SK-N-SH (cell line): Measurements from ENCODE around the gene CA12. TPM values are rescaled to one million over a fixed set of nuclear protein-coding genes. Genes with fewer than 3 reads are reported as not detected.

Source experiments
- CTCF ChIA-PET: fragments of 300-600, 350-600 bp; formaldehyde crosslinking; extraction: SDS; loops from one replicate; lab custom pipeline; 2021; lab: Yijun Ruan, JAX
- POLR2A ChIA-PET: fragments of 350-600 bp; sonication (Branson Sonifier 250); formaldehyde crosslinking; extraction: SDS; loops from one replicate; lab custom pipeline; 2020; ENCODE audit warnings: antibody characterized with exemption, inconsistent platforms; lab: Yijun Ruan, JAX
- DNase-seq: peaks from one replicate; pipeline ENCODE4 v3.0.0; 2012
- H2AFZ ChIP-seq: fragments of 200-600 bp; sonication (generic); 2 replicates; pipeline ENCODE4 v1.8.1; 2016; ENCODE audit warnings: antibody characterized with exemption, mild to moderate bottlenecking, low read depth
- H3F3A ChIP-seq: fragments of 200-600 bp; sonication (generic); replicated peaks from 2 replicates; pipeline ENCODE3; 2016; ENCODE audit warnings: antibody characterized with exemption, mild to moderate bottlenecking; ENCODE audit not compliant: insufficient read depth
- H3K27ac ChIP-seq, 2 experiments: fragments of 200-500 bp in 1 of 2; fragments of 200-600 bp in 1 of 2; sonication (Bioruptor generic) in 1 of 2; sonication (generic), shearing (Covaris generic) in 1 of 2; 2 replicates each; pipeline versions ENCODE4 v1.5.1 to v1.6.1; 2014 to 2016; ENCODE audit warnings: low read depth in 2 of 2, inconsistent platforms in 1 of 2, low read length in 1 of 2, mild to moderate bottlenecking in 1 of 2, mixed read lengths in 1 of 2
- H3K27me3 ChIP-seq: fragments of 200-600 bp; sonication (generic), shearing (Covaris generic); 2 replicates; pipeline ENCODE4 v1.6.1; 2016; ENCODE audit warnings: mixed run types; ENCODE audit not compliant: insufficient read depth
- H3K36me3 ChIP-seq, 2 experiments: fragments of 200-500 bp in 1 of 2; fragments of 200-600 bp in 1 of 2; sonication (Bioruptor generic) in 1 of 2; sonication (generic) in 1 of 2; replicated peaks in 1 of 2; 2 replicates each; pipeline versions ENCODE3 to v1.5.1; 2014 to 2016; ENCODE audit warnings: low read length in 1 of 2, mild to moderate bottlenecking in 1 of 2; ENCODE audit not compliant: insufficient read depth in 2 of 2, control insufficient read depth in 1 of 2
- H3K4me1 ChIP-seq, 2 experiments: fragments of 200-500 bp in 1 of 2; fragments of 200-600 bp in 1 of 2; sonication (Bioruptor generic) in 1 of 2; sonication (generic), shearing (Covaris generic) in 1 of 2; 2 replicates each; pipeline versions ENCODE4 v1.5.1 to v1.6.1; 2014 to 2016; ENCODE audit warnings: low read depth in 1 of 2, low read length in 1 of 2, mixed run types in 1 of 2; ENCODE audit not compliant: insufficient read depth in 2 of 2, control insufficient read depth in 1 of 2
- H3K4me2 ChIP-seq: fragments of 200-600 bp; sonication (generic), shearing (Covaris generic); 2 replicates; pipeline ENCODE4 v1.6.1; 2017; ENCODE audit warnings: mixed run types
- H3K4me3 ChIP-seq, 2 experiments: fragments of 200-500 bp in 1 of 2; fragments of 200-600 bp in 1 of 2; sonication (Bioruptor generic) in 1 of 2; sonication (generic), shearing (Covaris generic) in 1 of 2; 2 replicates each; pipeline versions ENCODE4 v1.5.1 to v1.8.1; 2014 to 2016; ENCODE audit warnings: low read depth in 2 of 2, inconsistent platforms in 1 of 2, low read length in 1 of 2, mild to moderate bottlenecking in 1 of 2, mixed read lengths in 1 of 2, moderate library complexity in 1 of 2
- H3K79me2 ChIP-seq: fragments of 200-600 bp; sonication (generic); 2 replicates; pipeline ENCODE4 v1.8.1; 2017; ENCODE audit warnings: mild to moderate bottlenecking; ENCODE audit not compliant: insufficient read depth
- H3K9ac ChIP-seq: fragments of 200-600 bp; sonication (generic); 2 replicates; pipeline ENCODE4 v1.6.1; 2017; ENCODE audit warnings: mixed run types
- H3K9me2 ChIP-seq: fragments of 200-600 bp; sonication (generic); 2 replicates; pipeline ENCODE4 v1.6.1; 2017; ENCODE audit warnings: mixed run types
- H3K9me3 ChIP-seq: fragments of 200-600 bp; sonication (generic); 2 replicates; pipeline ENCODE4 v1.6.1; 2017; ENCODE audit warnings: mixed run types, mild to moderate bottlenecking, moderate library complexity
- H4K20me1 ChIP-seq: fragments of 200-600 bp; sonication (generic); 2 replicates; pipeline ENCODE4 v1.6.1; 2017; ENCODE audit warnings: mild to moderate bottlenecking, mixed run types; ENCODE audit not compliant: insufficient read depth
- EZH2phosphoT487 ChIP-seq: fragments of 200-600 bp; sonication (generic); IDR thresholded peaks from 2 replicates; pipeline ENCODE4 v1.6.1; 2017; ENCODE audit warnings: low read depth, mixed run types, mild to moderate bottlenecking, antibody characterized with exemption, moderate library complexity, borderline replicate concordance
- FOSL2 ChIP-seq: IDR thresholded peaks from 2 replicates; pipeline ENCODE4 v1.4.0; 2012; ENCODE audit warnings: low read depth, mild to moderate bottlenecking, moderate library complexity, borderline replicate concordance
- FOXJ3 ChIP-seq: sonication (generic); formaldehyde crosslinking; IDR thresholded peaks from 2 replicates; pipeline ENCODE4 v1.5.1; 2020; ENCODE audit warnings: mild to moderate bottlenecking, missing genetic modification reagents
- GATA2 ChIP-seq: sonication (generic); formaldehyde crosslinking; IDR thresholded peaks from 2 replicates; pipeline ENCODE4 v1.5.0; 2020; ENCODE audit warnings: mild to moderate bottlenecking, missing genetic modification reagents
- IRF3 ChIP-seq: fragments of 150-350 bp; IDR thresholded peaks from 2 replicates; pipeline ENCODE4 v1.6.1; 2016; ENCODE audit warnings: mild to moderate bottlenecking, low read depth, low read length
- JUND ChIP-seq: IDR thresholded peaks from 2 replicates; pipeline ENCODE4 v1.4.0; 2012
- MAX ChIP-seq: IDR thresholded peaks from 2 replicates; pipeline ENCODE4 v1.4.0; 2012; ENCODE audit warnings: low read depth
- MEF2A ChIP-seq: IDR thresholded peaks from 2 replicates; pipeline ENCODE4 v1.4.0; 2012; ENCODE audit warnings: low read depth, borderline replicate concordance
- MXI1 ChIP-seq: IDR thresholded peaks from 2 replicates; pipeline ENCODE4 v1.6.1; 2012; ENCODE audit warnings: mild to moderate bottlenecking, low read depth, low read length, improper control_type of control experiment
- NRF1 ChIP-seq: IDR thresholded peaks from 2 replicates; pipeline ENCODE4 v1.6.1; 2012; ENCODE audit warnings: low read depth, mild to moderate bottlenecking, low read length
- PBX3 ChIP-seq: IDR thresholded peaks from 2 replicates; pipeline ENCODE4; 2012
- POLR2AphosphoS5 ChIP-seq: IDR thresholded peaks from 2 replicates; pipeline ENCODE4 v1.6.1; 2012; ENCODE audit warnings: low read depth, low read length
- RCOR1 ChIP-seq: fragments of 150-350 bp; IDR thresholded peaks from 2 replicates; pipeline ENCODE4 v1.6.1; 2017; ENCODE audit warnings: antibody characterized with exemption, low read length
- REST ChIP-seq: IDR thresholded peaks from 2 replicates; pipeline ENCODE4 v1.6.1; 2012; ENCODE audit warnings: mild to moderate bottlenecking, low read depth, low read length, moderate library complexity
- RXRA ChIP-seq: IDR thresholded peaks from 2 replicates; pipeline ENCODE4 v1.4.0; 2012; ENCODE audit warnings: low read depth, mild to moderate bottlenecking, borderline replicate concordance
- SMC3 ChIP-seq: IDR thresholded peaks from 2 replicates; pipeline ENCODE4 v1.6.1; 2012; ENCODE audit warnings: low read depth, low read length, improper control_type of control experiment
- TEAD4 ChIP-seq: IDR thresholded peaks from 2 replicates; pipeline ENCODE4 v1.4.0; 2012; ENCODE audit warnings: mild to moderate bottlenecking, borderline replicate concordance; ENCODE audit not compliant: insufficient read depth
- USF2 ChIP-seq: fragments of 150-350 bp; IDR thresholded peaks from 2 replicates; pipeline ENCODE4 v1.6.1; 2017; ENCODE audit warnings: antibody characterized with exemption, low read length, low read depth, borderline replicate concordance
- YY1 ChIP-seq: IDR thresholded peaks from 2 replicates; pipeline ENCODE4 v1.4.0; 2012; ENCODE audit warnings: low read depth, mild to moderate bottlenecking
- ZBTB33 ChIP-seq: IDR thresholded peaks from 2 replicates; pipeline ENCODE4 v1.4.0; 2012; ENCODE audit warnings: low read depth, borderline replicate concordance
- WGBS: methylation state at CpG from one replicate; pipeline ENCODE4 v1.1.6; 2017; ENCODE audit warnings: low lambda C conversion rate; 5-methylcytosine and 5-hydroxymethylcytosine counted together
- polyA plus RNA-seq, 3 experiments: library from polyadenylated mRNA; depleted of rRNA; stranded (reverse); fragments of >200 nt; gene quantifications; 2 replicates each; pipeline ENCODE4 v1.2.3, GENCODE V29; 2012
- TF ChIP-seq, protein P1 (sequence below): fragments of 200-600 bp; sonication (generic); IDR thresholded peaks from 2 replicates; pipeline ENCODE4 v1.6.1; 2017; ENCODE audit warnings: antibody characterized with exemption, mild to moderate bottlenecking, moderate library complexity

CA12 gene
- polyA plus RNA-seq, 1 of the 3 experiments (the other 2 are of a cell fraction): 39.4 TPM

- WGBS: 79% methylated on average over 10 of the region's 10 CpGs
- H3K79me2 ChIP-seq: peaks cover 36% of the 10 kb centered on the region
- peaks cover 15 to 26% of the 10 kb centered on the region in 2 experiments for H3K4me1 ChIP-seq
- no peaks in the 10 kb centered on the region for H3K36me3 ChIP-seq
- ChIA-PET POLR2A (no interaction called here), CTCF (interaction anchor here (0.6 to 1.7 kb wide), 2 partner anchors 19 to 89 kb away, joined by 3 to 7 read pairs; no protein-coding TSS in a partner anchor)
- no peaks in the 10 kb centered on the region for H3K9me2 ChIP-seq
- H3K4me3 ChIP-seq: no peak overlapping the region
- no peak for DNase-seq
- H3K27me3 ChIP-seq: no peaks in the 10 kb centered on the region
- no peaks in the 10 kb centered on the region for H3K9me3 ChIP-seq
- H3K4me2 ChIP-seq: peak overlapping the region; percentile 16; the same call in 1 of the 2 replicates
- no peak overlapping the region; the same call in 1 of the 2 replicates for H2AFZ ChIP-seq
- H3F3A ChIP-seq: no peaks in the 10 kb centered on the region
- no peaks in the 10 kb centered on the region for H4K20me1 ChIP-seq
- H3K9ac ChIP-seq: no peak overlapping the region
- peak overlapping the region in 1 of 2 experiments; percentile 17; a peak in 1 of 4 replicates for H3K27ac ChIP-seq
- TF ChIP-seq REST: no peak
- no peak for TF ChIP-seq YY1
- TF ChIP-seq, protein P1, sequence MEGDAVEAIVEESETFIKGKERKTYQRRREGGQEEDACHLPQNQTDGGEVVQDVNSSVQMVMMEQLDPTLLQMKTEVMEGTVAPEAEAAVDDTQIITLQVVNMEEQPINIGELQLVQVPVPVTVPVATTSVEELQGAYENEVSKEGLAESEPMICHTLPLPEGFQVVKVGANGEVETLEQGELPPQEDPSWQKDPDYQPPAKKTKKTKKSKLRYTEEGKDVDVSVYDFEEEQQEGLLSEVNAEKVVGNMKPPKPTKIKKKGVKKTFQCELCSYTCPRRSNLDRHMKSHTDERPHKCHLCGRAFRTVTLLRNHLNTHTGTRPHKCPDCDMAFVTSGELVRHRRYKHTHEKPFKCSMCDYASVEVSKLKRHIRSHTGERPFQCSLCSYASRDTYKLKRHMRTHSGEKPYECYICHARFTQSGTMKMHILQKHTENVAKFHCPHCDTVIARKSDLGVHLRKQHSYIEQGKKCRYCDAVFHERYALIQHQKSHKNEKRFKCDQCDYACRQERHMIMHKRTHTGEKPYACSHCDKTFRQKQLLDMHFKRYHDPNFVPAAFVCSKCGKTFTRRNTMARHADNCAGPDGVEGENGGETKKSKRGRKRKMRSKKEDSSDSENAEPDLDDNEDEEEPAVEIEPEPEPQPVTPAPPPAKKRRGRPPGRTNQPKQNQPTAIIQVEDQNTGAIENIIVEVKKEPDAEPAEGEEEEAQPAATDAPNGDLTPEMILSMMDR: no peak
- no peak for TF ChIP-seq IRF3
- no peak for TF ChIP-seq TEAD4
- TF ChIP-seq MAX: no peak
- TF ChIP-seq FOSL2: peak; percentile 59; the same call in 1 of the 2 replicates
- peak; percentile 54; the same call in 1 of the 2 replicates for TF ChIP-seq JUND
- TF ChIP-seq SMC3: no peak
- TF ChIP-seq RCOR1: no peak
- TF ChIP-seq EZH2phosphoT487: no peak
- no peak for TF ChIP-seq RXRA
- TF ChIP-seq MXI1: no peak
- TF ChIP-seq PBX3: peak; percentile 63
- TF ChIP-seq GATA2 (CRISPR knock-in tag): no peak
- no peak for TF ChIP-seq FOXJ3 (CRISPR knock-in tag)
- TF ChIP-seq MEF2A: no peak
- no peak for TF ChIP-seq NRF1
- TF ChIP-seq POLR2AphosphoS5: no peak
- no peak for TF ChIP-seq USF2
- TF ChIP-seq ZBTB33: no peak
Measured at GRCh38 chr15:63382966-63383710, 1.5 kb upstream of the CA12 start.
